HG03097 (cell line): Measurements from ENCODE around the gene RABEP1.
"Not testable (repeated sequence)": the region's sequence is repeated elsewhere in the genome, so short reads cannot be mapped to it uniquely, and the experiment has no call there.

ENCODE experiments used
- ATAC-seq: cut with Tn5 transposase; IDR thresholded peaks from one replicate; pipeline ENCODE4 v1.9.1; 2021; ENCODE audit not compliant: unreplicated experiment, low FRiP score

Gene RABEP1

DNA sequence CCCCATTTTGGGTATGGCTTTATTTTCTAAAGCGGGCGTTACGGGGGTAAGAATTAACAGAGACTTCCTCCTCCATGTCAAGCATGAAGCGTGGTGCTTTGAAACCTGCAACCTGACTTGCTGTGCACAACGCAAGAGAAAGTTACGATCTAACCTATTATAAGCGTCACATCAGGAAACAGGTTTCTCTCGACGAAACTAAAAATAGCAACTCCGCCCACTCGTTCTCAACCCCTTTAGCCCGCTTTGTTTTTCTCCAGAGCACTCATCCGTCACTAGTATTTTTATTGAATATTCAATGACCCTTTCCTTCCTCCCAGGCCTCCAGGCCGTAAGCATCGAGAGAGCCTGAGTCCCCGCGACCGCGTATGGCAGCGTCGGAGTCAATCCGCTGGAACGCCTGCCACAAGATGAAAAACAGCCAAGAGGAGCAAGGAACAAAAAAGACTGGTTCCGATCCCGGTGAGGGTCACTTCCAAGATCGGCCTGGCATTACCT lies 136.8 kb downstream of the RABEP1 start:
- no peak for ATAC-seq

DNA sequence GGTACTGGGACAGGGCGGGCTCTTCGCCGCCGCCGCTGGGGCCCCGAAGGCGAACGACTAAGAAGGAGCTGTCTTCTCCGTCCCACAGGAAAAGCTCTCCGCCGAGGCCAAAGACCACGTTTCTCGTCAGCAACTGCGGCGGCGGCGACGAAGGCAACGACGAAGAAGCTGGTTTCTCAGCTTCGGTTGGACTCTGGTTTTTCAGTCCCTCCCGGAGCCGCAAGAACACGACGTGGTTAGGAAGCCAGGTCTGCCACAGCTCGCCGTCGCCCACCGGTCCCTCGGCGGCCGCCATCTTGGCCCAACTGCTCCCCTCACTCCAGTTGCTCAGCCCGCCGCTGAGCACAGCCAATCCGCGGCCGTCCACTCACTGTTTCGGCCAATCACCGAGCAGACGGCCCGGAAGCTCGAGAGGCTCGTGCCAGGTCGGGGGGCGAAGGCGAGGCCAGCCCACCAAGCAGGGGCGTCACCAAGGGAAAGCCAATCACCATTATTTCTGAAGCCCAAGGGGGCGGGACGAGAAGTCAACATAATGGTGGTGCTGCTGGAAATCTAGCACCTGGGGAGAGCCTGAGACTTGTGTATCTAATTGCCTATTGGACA lies 137.4 kb downstream of the RABEP1 start, which contains the start of gene NUP88:
NUP88 (minus strand) TSS at position 307 of the 603 bp plus-strand sequence; CDS start at position 295, 12 bp downstream.
- peak; percentile 87 for ATAC-seq

DNA sequence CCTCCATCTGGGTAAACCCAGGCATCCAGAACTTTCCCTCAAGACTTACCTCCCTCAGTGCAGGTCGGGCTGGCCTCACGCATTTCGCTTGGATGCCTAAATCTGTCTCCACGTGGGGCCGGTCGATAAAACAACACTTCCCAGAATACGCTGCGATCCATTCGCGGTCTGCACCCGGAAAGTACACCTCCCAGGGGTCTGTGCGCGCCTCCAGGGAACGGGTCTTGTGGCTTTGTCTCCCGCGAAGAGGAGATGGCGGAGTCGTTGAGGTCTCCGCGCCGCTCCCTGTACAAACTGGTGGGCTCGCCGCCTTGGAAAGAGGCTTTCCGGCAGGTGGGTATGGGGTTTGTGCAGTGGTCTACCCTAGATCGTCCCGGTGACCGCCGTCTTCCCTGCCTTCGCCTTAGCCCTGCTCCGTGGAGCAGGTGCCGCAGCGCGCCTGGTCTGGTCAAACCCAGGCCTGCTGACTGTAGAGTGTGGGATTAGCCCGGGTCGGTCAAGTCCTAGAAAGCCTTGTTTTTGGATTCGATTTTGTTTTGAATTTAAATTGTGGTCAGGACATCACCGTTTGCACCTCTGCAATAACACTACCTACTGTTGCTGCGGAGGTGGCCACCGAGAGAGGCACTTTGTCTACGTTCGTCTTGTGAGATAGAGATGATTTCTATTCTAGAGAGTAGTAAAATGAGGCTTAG lies 138.0 kb downstream of the RABEP1 start, which contains the start of gene RPAIN:
RPAIN (plus strand) TSS at position 224 of the 695 bp plus-strand sequence; CDS start at position 253, 29 bp downstream.
- ATAC-seq = peak; percentile 45

DNA sequence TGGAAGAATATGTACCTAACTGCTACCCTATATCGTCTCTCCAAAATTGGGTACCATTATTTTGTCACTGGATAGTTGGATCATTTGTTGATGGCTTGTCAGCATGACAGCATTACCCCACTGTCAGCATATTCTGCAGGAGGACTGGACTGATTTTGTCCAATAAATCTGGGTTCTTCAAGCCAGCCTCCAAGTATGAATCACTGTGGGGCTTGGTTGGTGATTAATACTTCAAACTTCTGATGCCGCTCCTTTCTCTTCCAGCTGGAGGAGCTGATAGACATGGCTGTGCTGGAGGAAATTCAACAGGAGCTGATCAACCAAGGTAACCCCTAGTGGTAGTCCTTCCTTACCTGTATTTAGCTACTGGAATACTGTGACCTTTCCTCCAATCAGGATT lies 140.4 kb downstream of the RABEP1 start:
- ATAC-seq = no peak

DNA sequence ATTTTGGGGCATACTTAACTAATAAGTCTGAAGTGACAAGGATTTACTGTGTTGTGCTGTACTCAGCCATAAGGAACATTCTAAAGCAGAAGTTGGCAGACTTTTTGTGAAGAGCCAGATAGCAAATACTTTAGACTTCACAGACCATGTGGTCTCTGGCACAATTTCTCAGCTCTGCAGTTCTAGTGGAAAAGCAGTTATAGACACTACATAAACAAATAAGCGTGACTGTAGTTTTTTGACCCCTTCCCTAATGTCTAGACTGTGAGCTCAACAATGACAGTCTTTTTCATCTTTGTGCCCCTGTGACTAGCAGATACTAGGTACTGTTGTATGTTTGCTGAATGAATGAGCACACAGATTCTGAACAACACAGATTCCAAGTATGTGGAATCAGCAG lies 142.8 kb downstream of the RABEP1 start:
- ATAC-seq = no peak

DNA sequence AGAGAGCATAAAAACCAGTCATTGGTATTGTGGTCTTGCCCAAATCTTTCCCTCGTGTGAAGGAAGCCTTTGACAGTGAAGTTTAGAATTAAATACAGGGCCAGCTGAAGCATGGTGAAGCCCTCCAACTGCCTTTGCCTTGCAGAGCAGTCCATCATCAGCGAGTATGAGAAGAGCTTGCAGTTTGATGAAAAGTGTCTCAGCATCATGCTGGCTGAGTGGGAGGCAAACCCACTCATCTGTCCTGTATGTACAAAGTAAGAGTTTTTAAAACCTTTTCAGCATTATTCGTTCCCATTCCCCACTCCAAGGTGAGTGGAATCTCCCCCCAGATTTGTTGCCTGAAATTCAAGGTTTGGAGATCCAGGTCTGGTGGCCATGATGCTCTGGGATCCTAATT lies 143.7 kb downstream of the RABEP1 start:
- no peak for ATAC-seq

DNA sequence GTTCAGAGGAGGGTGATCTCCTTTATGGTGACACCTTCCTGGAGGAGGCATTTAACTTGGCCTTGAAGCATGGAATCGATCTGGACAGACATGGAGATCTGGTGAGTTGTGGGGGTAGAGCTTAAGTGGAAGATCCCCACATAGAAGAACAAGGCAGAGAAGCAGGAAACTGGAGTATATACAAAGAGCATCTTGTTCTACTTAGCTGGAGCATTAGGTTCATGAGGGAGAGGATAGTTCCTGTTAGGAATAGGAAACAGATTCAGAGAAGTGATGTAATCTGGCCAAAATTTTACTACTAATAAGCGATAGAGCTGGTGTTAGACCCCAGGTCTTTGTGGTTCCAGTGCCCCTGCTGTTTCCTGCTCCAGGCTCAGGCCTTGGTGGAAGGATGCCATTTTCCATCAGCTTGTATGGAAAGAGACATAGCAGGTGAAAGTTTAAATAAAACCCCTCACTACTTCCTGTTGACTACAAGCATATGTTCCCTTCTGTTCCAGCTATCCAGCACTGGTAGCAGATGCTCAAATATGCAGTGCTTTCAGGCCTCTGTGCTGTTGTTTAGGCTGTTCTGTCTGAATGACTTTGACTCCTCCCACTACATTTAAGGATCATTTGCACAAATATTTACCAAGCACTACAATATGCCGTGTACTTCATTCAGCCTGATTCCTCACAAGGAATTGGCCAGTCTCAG lies 147.3 kb downstream of the RABEP1 start:
- ATAC-seq = no peak

DNA sequence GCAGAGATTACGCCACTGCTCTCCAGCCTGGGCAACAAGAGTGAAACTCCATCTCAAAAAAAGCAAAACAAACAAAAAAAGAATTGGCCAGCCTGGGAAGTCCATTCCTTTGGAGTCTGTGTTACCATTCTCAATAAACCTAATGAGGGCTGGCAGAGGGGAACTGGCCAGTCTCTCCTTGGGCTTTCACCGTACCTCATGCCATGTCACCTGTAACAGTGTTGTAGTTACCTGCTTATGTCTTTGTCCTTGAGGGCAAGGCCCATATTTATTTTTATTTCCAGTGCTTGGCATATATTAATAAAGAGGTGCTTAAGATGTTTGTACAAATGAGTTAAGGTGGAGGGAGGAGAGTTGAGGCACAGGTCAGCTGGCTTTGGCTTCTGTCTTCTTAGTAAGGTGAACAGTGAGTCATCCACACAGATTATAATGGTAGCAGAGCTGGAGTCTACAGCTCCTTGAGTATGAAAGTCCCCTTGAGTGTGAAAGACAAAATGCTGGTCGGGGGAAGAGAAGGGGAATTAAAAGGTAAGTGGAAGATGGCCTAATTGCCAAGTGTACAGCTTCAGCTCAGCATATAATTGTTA lies 148.4 kb downstream of the RABEP1 start:
- ATAC-seq = no peak

DNA sequence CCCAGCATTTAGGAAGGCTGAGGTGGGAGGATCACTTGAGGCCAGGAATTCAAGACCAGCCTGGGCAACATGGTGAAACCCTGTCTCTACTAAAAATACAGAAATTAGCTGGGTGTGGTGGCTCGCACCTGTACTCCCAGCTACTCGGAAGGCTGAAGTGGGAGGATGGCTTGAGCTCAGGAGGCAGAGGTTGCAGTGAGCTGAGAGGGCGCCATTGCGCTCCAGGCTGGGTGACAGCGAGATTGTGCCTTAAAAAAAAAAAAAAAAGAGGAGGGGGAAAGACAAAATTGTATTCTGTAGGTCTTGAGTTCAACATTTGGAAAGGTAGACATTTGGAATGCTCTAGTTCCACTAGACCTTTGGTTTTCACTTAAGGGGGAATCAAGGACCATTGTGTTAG lies 149.2 kb downstream of the RABEP1 start:
- not testable (repeated sequence) for ATAC-seq

DNA sequence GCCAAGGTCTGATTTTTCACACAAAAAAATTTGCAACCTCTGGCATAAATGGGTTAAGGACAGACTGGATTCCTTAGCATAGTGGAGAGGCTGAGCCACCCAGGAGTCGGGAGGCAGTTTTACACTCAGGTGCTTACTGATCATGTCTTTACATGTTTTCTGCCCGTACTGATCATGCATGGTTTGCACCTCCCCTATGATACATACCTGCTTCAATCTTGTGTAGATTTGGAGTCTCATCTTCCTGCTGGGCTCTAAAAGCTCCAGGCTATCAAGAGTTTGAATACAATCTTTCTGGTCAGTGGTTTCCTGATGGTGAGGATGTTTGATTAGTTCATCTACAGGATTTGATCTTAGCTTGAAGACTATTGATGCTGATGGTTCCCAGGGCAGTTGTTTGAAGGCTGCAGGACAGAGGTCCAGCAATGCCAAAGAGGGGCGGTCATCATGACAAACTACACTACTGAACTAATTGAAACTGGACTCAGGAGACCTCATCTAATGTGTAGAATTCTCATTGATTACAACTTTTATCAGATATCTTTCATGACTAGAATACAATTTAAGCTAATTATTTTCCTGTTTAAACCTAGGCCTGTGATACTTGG lies 150.0 kb downstream of the RABEP1 start:
- no peak for ATAC-seq

DNA sequence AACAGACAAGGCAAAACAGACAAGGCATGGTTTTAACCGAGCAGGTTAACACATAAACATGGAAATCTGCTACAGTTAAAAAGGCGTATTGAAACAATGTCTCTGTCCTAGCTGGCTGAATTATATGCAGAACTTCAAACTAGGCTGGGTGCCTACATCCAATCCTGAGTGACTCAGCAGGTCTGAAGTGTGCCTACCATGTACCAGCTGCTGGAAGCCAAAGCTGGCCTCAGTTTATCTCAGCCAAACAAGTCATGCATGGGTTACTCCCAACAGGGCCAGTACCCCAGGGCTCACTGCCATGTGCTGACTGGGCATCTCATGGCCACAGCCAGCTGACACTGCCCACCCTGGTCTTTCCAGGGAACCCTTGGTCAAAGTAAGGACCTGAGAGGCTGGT lies 152.9 kb downstream of the RABEP1 start:
- ATAC-seq = no peak
